NCI-H345 (cell line): ENCODE data around the gene CDK19.

Experiments
- DNase-seq: peaks from one replicate; lab custom pipeline; 2025; lab: John Stamatoyannopoulos, UW

The CDK19 gene

DNA sequence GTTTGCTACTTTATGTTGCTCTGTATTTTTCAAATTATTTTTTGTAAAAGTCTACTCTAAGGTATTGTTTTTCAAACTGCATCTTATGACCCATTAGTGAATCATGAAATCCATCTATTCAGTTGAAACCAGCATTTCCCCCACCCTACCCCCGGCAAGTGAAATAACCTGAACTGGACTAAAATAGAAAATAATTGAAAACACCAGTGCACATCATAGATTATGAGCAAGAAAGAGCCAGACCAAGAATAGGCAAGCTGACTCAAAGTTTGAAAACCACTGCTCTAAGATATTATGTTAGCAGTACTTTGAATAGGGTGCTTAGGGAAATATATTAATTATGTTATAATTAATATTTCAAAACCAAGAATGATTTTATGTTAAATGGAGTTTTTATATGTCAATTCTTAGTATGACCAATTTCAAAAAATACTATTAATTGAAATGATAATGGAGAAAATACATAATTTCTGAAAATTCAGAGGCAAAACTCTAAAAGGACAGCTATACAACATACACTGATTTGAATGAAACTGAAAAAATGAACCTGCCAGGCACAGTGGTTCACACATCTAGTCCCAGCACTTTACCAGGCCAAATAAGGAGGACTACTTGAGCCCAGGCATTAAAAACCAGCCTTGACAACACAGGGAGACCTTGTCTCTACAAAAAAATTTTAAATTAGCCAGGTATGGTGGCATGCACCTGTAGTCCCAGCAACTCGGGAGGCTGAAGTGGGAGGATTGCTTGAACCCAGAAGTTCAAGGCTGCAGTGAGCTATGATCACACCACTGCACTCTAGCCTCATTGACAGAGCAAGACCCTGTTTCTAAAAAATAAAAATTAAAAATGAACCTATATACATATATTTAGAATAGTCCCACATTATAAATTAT lies 112.0 kb downstream of the CDK19 start:
- no peak for DNase-seq

DNA sequence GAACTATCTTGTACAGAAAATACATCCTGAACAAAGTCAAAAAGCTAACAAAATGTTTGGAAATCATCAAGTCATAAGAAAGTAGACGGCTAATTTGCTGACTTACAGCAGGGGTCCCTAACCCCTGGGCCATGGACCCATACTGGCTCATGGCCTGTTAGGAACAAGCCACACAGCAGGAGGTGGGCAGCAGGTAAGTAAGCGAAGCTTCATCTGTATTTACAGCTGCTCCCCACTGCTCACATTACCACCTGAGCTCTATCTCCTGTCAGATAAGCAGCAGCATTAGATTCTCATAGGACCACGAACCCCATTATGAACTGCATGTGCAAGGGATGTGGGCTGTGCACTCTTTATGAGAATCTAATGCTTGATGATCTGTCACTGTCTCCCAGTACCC lies 115.5 kb downstream of the CDK19 start:
- peak; percentile 0 for DNase-seq

GRCh38 chr6:110693994-110694393 lies 121.3 kb downstream of the CDK19 start:
- DNase-seq = no peak

- DNase-seq = no peak
Measured at GRCh38 chr6:110693296-110693695, 122.0 kb downstream of the CDK19 start.

- no peak for DNase-seq
Measured at GRCh38 chr6:110690916-110691315, 124.4 kb downstream of the CDK19 start.

- DNase-seq = no peak
Measured at GRCh38 chr6:110690106-110690654, 125.1 kb downstream of the CDK19 start.

DNA sequence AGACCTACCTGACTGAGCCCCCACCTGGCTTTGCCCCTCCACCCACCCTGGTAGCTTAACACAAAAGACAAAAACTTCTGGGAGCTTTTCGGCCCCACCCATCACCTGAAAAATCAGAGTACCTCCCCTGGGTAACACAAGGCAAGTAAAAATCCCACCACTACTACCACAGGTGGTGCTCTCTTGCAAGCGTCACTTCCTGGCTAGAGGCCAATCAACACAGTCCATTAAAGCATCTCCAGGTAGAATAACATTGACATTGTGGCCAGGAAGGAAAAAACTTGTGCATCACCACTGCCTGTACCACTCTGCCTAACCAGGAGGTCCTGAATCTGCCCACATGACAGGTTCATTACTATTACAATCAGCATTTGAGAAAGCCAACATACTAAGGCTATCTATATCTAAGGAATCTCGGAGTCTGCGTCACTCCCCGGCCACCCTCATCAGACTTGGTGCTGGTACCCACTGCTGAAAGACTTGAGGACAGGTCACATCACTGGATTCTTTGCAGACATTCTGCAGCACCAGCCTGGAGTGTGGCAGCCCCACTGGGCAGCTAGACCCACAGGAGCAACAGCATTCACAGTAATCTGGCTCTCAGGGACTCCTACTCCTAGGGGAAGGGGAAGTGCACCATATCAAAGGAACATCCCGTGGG lies 125.9 kb downstream of the CDK19 start:
- DNase-seq = peak; percentile 44

DNA sequence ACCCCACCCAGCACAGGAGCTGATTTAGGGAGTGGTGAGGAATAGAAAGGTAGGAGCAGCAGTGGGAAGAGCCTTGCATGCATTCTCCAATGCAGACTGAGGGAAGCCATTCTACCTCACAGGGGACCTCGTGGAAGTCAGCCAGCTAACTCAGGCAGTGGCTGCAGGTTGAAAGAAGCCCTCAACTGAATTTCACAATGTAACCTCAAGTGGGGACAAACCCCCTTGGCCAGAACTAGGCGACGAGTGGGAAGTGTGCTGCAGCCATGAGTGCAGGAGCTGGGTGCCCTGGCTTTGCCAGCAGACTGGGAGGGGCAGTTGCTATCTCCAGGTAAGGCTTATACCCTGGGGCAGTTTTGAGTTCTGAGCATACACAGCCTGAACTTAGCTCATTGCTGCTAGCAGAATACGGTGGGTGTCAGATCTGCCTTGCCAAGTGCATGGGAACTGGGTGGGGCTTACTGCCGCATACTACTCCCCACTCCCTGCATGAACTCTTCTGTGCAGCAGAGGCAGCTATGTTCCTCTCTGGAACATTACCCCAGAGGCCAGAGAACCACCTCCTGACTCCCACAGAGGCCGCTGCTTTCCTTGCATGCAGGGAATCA lies 126.5 kb downstream of the CDK19 start:
- no peak for DNase-seq

DNA sequence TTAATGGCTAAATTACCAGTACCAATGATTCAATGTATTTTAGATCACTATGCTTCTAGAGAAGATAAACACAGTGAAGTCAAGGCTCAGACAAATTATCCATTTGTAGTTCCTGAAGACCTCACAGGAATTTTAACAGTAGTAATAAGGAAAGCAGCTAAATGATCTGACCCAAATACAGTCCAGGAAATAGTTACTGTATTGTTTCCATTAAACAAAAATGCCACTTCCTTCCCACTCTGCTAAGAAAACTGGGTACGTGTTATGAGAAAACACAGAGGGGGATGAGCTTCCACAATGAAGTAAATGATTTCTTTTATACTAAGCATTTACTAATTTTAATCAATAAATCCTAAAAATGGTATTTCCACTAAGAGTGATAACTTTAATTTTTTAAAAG lies 127.9 kb downstream of the CDK19 start:
- DNase-seq = no peak

DNA sequence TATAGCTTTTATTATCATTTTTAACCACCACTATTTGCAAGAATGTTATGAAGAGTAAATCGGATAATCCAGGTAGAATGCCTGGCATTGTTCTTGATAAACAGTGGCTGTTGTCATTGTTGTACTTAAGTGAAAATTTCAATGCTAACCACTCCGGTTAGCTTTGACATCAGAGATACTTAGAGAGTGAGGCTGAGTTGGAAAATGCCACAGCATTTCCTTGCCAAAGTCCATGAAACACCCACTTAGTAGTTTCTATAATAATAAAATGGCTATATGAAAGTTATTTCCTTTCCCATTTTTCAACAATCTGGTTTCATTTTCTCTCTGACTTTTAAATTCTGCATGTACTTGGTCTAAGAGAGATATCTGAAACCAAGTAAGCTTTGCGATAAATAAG lies 132.0 kb downstream of the CDK19 start:
- DNase-seq = no peak

DNA sequence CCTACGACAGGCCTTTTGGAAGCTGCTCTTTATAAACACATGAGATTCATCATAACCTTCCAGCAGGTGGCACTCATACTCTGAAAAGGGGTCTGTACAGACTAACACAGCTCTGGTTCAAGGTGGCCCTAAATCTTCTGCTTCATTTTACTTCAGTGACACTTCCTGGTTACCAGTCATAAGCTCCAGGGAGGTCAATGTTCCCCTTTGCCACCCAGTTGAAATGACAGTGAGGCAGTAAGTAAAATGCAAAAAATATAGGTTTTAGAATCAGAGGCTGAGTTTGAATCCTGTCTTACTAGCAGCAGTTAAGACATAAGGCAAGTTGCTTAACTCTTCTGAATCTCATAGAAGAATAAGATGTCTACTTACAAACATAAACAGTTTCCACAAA lies 132.8 kb downstream of the CDK19 start:
- peak; percentile 70 for DNase-seq

- no peak for DNase-seq
Measured at GRCh38 chr6:110681543-110682459, 133.5 kb downstream of the CDK19 start.

GRCh38 chr6:110676396-110676795 lies 138.9 kb downstream of the CDK19 start:
- no peak for DNase-seq

DNA sequence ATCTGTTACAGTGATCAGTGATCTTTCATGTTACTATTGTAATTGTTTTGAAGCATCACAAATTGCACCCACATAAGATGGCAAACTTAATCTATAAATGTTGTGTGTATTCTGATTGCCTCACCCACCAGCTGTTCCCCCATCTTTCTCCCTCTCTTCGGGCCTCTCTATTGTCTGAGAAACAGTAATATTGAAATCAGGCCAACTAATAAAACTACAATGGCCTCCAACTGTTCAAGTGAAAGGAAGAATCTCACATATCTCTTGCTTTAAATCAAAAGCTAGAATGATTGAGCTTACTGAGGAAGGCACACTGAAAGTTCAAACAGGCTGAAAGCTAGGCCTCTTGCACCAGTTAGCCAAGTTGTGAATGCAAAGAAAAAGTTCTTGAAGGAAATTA lies 141.2 kb downstream of the CDK19 start:
- DNase-seq = no peak

DNA sequence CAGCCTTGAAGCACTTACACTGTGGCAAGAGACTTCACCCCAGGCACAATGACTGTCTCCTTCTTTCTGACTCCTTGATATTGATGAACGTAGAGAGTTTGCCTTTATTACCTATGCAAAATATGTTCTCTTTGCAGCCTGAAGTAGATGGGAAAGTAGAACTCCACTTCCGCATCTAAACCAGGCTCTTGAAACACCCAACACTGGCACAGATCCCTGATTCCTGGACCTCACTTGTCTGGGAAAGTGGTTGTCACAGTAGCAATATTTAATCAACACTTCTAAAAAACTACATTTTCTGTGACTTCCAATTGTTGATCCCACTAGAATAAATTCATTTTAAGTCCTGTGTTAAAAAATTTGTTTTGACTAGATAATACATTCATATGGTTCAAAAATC lies 143.1 kb downstream of the CDK19 start:
- DNase-seq = no peak

GRCh38 chr6:110671447-110671846 lies 143.8 kb downstream of the CDK19 start:
- DNase-seq = no peak

- no peak for DNase-seq
Measured at GRCh38 chr6:110665600-110665999, 149.7 kb downstream of the CDK19 start.

GRCh38 chr6:110664933-110665332 lies 150.3 kb downstream of the CDK19 start:
- no peak for DNase-seq

- no peak for DNase-seq
Measured at GRCh38 chr6:110662490-110663211, 152.6 kb downstream of the CDK19 start.

- no peak for DNase-seq
Measured at GRCh38 chr6:110661414-110661813, 153.9 kb downstream of the CDK19 start.

DNA sequence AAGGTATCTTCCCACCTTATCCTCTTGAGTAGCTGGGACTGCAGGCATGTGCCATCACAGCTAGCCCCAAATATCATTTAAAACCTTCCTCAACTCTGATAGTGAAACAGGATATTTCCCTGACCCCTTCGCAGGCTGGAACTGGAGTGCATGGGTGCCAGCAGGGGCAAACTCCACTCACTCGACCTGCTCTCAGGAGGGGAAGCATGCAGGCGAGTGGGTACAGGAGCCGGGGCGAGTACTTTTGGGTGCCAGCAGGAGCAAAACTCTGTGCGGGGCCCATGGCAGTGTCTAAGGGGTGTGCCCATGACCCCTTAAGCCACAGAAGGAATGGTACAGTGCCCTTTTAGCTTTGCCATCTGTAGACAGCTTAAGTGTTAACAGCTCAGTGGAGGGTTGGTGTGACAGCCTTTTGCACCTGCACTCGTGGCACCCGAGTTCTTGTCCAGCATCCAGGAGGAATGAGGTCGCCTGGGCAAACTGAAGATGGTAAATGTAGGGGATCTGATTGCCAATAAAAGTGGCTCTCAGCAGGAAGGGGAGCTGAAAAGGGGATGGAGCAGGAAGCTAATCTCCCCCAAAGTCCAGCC lies 155.1 kb downstream of the CDK19 start:
- no peak for DNase-seq
